ENCODE results near the gene FXYD7. TPM values are rescaled to one million over a fixed set of nuclear protein-coding genes. Genes with fewer than 3 reads are reported as not detected.

Gene FXYD7
- total RNA-seq, 1 experiment from 2014 or later = not detected

DNA sequence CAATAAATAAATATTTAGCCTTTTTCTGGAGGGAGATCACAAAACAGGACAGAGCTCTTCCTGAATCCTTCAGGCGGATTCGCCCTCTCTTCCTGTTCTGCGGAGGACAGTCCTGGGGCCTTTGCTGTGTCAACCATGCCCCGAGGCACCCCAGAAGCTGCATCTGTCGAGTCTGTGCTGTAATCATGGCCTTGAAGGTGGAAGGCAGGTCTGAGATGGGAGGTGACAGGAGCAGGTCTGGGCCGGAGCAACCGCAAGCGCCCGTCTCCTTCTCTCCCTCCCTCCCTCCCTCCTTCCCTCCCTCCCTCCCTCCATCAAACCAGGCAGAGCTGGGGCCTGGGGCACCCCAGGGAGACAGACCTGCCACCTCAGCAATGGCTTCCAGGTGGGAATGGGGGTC lies 32.1 kb upstream of the FXYD7 start:
- DNase-seq (ENCODE audit: low spot score) = no peak

DNA sequence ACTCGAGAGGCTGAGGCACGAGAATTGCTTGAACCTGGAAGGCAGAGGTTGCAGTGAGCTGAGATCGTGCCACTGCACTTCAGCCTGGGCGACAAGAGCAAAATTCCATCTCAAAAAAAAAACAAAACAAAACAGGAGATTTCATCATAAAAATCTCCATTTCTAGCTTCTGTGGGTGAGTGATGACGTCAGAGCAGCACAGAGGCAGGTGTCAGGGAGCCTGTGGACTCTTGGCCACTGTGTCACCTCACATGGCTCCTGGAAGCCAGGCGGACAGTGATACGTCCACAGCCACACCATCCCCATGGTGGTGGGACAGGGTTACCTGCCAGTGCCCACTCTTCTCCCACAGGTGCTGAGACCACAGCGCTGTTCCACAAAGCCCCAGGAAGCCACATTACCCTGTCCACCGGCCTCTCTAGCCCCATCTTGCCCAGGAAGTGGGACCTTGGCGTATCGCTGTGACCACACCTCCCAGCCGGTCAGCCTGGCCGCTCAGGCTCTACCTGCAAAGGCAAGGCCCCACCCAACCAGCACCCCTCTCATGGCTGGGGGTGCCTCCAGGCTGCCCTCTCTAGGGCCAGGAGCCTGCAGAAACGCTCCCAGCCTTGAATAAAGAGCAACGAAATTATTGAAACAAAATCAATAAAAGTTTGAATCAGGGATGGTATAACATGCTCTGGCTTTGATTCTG lies 29.9 kb upstream of the FXYD7 start:
- DNase-seq (ENCODE audit: low spot score) = no peak

DNA sequence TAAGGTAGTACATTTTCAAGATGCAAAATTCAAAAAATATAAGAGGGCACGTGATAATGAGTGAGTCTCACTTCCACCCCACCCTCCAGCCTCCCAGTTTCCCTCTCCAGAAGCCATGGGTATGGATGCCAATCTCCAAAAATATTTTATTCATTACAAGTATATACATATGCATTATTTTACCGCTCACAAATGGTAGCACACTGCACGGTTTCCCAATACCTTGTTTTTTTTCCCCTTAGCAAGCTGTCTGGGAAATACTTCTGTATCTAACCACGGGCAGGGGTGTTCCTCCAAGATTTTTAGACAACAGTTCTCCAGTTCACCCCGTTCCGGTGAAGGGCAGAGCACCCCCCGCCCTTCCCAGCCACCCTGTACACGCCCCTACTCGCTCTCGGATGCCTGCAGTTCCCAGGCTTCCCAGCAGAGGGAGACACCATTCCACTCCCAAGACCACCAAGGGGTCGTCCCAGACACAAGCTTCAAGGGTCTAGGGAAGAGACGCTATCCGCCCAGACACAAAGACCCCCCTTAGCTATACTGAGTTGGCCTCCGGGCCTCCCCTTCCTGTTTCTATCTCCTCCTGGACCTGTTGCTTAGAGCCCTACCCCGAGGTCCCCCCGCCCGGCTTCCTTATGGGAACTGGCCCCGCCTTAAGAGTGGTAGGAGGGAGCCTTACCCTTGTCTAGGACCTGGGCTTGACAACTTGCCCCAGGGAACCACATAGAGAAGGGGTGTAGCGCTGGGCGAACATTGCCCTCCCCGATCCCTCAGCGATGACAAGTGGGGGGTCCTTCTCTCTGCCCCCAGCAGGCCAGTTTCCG lies 28.5 kb upstream of the FXYD7 start:
- peak; percentile 45 for DNase-seq (ENCODE audit: low spot score)

DNA sequence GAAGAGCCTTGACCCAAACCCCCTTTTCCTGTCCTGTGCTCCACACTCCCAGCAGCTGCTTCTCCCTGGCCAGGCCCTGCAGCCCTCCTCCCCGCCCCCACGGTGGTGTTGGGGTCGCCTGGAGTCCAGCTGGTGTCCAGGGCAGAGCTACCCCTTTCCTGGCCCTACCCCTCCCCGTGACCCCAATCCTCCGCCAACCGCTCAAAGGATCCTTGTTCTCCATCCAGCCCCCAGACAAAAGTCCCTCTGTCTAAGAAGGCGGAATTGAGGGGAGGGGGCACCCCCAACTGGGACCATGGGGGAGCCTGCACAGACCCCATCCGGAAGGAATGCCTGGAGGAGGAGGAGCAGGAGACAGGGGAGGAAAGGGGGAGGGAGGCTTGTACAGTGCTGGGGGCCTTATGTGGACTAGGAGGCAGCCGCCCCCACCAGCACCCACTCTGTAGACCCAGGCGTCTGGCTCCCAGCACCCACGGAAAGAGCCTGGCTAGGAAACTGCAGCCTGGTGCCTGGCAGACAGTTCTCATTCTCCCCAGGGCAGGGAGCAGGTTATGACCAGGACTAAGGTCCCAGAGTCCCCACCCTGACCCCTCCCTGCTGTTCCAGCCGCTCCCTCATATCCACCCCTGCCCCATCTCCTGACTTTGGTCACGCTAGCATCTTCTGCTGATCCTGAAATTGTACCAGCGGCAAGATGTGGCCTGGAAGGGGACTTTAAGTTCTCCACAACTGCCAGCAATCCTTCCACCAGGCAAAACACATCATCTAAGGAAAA lies 27.7 kb upstream of the FXYD7 start, which contains the start of gene FXYD3:
Gene FXYD3 (plus strand): TSS at position 647 of the 775 bp plus-strand sequence. CDS start 3,554 bp downstream, outside the sequence.
- DNase-seq (ENCODE audit: low spot score) = no peak

DNA sequence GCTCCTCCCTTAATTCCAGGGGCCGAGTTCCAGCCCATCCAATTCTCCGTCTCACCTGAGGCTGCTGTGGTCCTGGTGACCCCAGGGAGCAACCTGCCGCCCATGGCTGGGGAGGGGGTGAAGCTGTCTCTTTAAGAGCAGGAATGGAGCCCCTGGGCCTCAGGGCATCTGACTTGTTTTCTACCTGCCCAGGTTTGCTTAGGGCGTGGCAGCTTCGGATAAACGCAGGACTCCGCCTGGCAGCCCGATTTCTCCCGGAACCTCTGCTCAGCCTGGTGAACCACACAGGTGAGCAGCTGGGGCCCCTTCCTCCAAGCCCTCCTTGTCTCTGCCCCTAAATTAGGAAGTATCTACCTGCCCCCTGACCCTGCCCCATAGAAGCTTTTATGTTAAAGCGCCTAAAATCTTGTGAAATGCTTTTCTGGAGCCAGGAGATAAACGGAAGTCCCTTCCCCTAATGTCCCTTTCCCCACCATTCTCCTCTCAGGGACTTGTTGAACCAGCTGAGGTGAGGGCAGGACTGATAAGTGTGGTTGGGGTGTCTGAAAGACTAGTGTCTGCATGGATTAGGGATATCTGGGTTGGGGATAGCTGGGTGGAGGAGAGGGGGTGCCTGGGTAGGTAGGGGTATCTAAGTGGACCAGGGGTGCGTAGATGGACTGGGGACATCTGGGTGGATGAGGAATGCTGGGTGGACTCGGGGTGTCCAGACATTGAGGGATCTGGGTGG lies 26.8 kb upstream of the FXYD7 start:
- no peak for DNase-seq (ENCODE audit: low spot score)

DNA sequence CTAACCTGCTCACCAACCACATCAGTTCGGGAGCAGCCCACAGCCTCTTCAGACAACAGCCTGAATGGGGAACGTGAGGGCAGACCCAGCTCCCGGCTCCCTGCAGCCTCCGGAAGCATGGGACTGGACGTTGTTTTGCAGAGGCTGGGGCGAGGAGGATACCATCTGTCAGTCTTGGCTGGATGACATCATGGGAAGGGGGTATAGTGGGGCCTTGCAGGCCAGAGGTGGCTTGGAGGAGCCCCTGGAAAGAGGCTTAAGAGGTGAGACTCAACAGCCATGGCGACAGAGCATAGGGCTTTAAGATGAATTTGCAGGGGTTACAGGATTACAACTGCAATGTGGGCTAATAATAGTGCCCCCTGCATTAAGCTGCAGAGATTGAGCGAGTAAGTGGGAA lies 25.9 kb upstream of the FXYD7 start:
- no peak for DNase-seq (ENCODE audit: low spot score)

DNA sequence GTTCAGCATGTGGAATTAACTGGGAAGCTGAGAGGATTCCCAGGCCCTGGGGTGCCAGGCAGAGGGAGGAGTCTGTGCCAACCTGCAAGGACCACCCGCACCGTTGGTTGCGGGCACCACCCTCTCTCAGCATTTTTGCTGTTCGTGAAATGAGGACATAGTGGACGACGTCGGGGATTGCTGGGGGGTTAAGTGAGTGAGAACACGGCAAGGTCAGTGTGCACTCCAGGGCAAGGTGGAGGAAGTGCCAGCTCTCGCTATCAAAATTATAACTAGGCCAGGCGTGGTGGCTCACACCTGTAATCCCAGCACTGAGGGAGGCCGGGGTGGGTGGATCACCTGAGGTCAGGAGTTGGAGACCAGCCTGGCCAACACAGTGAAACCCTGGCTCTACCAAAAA lies 25.3 kb upstream of the FXYD7 start:
- DNase-seq (ENCODE audit: low spot score) = no peak

DNA sequence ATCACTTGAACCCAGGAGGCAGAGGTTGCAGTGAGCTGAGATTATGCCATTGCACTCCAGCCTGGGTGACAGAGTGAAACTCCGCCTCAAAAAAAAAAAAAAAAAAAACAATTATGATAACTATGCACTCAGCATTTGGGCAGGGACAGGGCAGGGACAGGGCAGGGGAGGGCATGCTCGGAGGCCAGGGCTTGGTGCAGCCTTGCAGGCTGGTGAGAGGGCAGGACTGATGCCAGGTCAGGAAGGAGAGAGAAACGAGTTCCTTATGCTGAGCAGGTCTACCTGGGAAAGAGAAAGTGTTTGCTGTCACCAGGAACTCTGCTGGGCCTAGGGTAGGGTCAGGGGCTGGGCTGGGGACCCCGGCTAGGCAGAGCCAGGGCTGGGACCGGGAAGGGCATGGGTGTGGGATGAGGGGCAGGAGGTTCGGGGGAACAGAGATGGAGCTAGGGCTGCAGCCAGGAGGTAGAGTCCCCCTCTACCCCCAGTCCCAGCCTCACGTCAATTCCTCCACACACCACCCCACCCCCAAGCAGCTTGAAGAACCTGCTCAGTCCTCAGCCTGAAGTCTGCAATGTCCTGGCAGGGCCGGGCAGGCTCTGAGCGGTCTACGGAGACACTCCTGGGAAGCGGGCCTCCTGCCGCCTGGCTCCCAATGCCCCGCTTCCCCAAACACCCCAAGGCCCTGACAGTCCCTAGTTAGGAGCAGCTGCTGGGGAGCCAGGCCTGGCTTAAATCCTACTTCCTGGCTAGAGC lies 24.6 kb upstream of the FXYD7 start:
- no peak for DNase-seq (ENCODE audit: low spot score)

DNA sequence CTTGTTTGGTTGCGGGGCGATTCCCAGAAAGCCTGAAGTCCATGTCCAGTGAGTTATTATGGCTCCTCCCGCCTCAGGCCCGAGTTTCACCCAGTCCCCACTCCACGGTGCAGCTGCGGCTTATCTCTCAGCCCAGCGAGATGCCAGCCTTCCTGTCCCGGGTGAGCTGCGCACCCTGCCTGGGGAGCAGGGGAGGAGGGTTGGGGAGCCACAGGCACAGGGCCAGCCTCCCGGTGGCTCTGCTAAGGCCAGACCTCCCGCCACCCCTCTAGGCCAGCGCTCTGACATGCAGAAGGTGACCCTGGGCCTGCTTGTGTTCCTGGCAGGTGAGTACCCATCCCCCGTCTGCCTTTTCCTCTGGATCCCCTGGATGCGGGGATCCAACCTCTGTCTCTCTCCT lies 24.0 kb upstream of the FXYD7 start:
- DNase-seq (ENCODE audit: low spot score) = no peak

DNA sequence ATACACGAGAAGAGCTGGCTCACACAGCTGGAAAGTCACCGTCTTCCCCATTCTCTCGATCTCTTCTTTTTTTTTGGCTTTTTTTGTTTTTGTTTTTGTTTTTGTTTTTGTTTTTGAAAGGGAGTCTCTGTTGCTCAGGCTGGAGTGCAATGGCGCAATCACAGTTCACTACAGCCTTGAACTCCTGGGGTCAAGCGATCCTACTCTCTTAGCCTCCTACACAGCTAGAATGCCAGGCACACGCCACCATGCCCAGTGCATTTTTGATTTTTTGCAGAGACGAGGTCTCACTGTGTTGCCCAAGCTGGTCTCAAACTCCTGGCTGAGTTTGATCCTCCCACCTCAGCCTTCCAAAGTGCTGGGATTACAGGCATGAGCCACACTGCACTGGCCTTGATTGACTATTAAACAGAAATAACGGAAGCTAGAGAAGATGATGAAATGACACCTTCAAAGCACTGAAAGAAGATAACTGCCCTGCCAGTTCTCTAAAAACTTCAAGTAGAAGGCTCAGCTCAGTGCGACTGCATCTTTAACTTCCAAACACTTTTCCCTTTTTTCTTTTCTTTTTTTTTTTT lies 23.4 kb upstream of the FXYD7 start:
- no peak for DNase-seq (ENCODE audit: low spot score)

DNA sequence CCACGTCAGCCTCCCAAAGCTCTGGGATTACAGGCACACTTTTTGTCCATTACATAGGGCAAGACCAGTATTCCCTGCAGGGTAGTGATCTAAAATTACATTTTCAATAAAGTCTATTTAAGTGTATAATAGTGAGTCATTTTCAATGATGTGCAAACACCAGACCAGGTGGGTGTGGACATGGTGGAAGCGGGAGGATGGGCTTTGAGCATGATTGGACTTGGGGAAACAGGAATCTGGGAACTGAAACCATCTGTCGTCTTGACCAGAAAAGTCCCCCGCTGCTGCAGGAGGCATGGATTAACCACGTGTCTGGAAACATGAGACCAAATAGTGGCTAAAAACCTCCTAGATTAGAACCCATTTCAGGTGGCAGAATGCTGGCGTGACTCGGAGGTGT lies 22.6 kb upstream of the FXYD7 start:
- peak; percentile 76 for DNase-seq (ENCODE audit: low spot score)

DNA sequence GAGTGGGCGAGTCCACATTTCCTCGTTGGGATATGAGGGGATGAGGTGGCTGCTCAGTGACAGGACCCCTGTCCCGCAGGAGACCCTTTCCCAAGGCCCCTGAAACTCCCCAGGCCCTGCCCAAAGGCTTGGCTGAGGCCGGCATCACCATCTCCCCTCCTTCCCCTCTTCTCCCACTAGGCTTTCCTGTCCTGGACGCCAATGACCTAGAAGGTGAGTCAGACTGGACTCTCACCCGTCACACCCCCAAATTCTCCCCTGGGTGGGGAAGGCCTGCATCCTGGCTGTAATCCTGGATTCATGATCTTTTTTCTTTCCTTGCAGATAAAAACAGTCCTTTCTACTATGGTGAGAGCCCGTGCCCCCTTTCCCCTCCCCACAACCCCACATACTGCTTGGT lies 22.2 kb upstream of the FXYD7 start:
- peak; percentile 52 for DNase-seq (ENCODE audit: low spot score)

DNA sequence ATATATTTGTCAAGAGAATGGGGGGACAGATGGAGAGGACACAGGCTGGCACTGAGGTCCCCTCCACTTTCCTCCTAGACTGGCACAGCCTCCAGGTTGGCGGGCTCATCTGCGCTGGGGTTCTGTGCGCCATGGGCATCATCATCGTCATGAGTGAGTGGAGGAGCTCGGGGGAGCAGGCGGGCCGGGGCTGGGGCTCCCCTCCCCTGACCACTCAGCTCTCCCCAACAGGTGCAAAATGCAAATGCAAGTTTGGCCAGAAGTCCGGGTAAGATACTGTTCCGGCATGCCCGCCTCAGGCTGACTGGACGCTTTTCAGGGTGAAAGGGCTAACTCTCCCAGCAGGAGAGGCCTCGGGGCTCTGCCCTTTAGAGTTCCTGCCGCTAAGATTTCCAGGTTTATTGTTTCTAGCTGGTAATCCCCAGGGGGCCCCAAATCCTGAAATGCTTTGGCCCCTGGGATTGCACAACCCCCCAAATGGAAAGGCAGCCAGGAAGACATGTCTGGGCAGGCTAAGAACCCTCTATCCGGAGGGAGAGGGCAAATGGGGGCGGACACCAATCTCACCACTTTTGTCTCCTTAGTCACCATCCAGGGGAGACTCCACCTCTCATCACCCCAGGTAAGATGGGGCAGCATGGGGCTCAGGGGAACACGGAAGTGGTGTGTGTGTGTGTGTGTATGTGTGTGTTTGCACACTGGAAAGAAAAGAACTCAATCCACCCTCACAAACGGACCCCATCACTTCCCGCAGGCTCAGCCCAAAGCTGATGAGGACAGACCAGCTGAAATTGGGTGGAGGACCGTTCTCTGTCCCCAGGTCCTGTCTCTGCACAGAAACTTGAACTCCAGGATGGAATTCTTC lies 20.1 kb upstream of the FXYD7 start:
- no peak for DNase-seq (ENCODE audit: low spot score)

DNA sequence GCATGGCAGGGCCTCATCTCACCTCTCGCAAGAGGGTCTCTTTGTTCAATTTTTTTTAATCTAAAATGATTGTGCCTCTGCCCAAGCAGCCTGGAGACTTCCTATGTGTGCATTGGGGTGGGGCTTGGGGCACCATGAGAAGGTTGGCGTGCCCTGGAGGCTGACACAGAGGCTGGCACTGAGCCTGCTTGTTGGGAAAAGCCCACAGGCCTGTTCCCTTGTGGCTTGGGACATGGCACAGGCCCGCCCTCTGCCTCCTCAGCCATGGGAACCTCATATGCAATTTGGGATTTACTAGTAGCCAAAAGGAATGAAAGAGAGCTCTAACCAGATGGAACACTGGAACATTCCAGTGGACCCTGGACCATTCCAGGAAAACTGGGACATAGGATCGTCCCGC lies 19.5 kb upstream of the FXYD7 start:
- no peak for DNase-seq (ENCODE audit: low spot score)

DNA sequence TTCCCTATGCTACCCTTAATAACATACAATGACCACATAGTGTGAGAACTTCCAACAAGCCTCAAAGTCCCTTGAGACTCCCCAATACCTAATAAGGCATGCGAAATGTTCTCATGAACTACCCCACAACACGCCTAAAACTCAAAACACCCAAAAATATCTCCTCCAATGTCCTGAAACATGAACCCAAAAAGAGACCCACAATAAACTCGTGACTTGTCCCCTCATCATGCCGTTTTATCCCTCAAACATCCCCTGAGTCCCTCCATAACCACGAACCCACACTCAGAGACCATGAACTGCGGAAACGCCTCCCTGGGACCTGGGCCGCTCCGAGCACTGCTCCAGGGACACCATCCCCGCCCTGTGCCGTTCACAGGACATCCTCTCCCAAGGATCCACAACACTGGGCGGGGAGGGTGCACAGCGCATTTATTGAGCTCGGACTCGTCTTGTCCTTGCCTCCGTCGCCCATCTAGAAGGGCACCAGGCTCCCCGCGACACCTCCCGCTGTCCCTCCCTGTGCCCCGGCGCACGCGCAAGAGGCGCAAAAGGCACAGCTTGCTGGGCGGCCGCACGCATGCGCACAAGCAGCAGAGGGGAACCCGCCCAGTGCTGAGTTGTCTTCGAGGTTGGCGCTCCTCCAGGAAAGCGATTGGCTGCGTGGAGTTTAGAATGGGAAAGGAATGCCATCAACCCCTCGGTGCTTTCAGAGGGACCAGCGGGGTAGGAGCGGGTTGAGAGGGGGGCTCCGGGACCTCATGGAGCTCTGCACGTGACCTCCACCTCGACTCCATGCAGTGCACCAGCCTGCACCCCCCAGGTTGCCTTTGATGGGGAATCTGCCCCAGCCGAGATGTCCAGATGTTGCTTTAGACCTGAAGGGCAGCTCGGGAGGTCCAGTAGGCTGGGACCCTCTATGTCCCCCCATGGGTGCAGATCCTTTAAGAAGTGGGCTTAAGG lies 18.7 kb upstream of the FXYD7 start:
- peak; percentile 84 for DNase-seq (ENCODE audit: low spot score)

DNA sequence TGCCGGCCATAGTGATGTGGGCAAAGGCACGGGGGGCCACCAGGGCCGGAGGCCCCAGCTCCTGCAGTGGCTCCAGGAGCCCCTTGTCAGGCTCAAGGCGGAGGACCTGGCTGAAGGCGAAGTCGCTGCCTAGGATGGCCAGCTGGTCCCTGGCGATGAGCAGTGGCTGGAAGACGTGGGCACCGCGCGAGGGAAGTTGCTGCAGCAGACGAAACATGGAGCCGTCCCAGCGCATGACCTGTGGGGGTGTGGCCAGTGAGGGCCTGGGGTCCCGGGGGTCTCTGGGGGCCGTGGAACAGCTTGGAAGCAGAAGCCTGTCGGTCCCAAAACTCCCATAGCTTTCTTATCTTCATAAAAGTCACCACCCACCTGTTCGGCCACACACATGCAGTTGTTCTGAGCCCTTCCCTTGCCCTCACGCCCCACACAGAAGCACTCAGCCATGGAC lies 17.8 kb upstream of the FXYD7 start:
- DNase-seq (ENCODE audit: low spot score) = no peak

DNA sequence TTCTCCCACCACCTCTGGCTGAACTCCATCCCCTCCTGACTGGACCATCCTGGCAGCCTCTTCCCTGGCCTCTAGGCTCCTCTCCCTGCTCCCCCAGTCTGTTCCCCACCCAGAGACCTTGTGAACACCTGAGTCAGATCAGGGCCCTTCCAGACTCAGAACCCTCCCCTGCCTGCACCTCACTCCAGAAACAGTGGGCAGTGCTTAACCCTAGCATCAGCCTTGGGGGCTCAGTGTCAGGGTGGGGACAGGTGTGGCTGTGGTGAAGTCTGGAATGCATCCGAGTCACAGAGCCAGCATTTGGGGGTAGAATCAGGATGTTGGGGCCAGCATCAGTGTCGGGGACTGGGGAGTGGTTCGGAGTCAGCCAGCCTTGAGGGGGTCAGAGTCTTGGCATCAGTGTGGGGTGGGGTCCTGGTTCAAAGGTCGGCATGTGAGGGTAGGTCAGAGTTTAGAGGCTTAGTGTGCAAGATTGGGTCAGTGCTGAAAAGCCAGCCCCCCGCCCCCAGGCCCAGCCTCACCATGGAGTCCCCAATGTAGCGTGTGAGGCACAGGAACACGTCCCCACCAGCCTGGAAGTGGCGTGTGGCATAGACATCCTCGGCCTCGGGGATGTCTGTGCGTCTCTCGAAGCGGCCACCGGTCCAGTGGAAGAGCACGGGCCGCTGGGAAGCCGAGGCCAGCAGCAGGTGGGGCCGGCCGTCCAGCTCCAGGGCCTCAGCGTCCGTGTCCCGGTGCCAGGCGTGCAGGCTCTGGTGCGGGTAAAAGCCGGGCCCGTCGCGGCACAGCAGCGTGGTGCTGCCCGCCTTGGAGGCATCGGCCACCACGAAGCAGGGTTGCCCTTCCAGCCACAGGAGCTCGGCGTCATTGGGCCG lies 17.1 kb upstream of the FXYD7 start:
- no peak for DNase-seq (ENCODE audit: low spot score)

DNA sequence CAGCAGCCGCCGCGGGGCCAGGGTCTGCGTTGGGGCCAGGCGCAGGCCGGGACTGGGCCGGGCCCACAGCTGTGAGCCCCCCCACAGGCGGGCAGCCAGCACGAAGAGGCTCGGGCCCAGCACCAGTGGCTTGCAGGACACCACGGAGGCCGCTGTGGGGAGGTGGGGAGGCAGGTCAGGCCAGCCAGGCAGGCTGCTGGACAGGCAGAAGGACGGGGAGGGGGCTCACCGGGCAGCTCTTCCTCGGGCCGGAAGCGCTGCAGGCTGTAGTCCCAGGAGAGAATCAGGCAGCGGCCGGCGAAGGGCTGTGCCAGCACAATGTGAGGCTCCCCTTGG lies 16.5 kb upstream of the FXYD7 start:
- no peak for DNase-seq (ENCODE audit: low spot score)
